GM19035 (cell line): ENCODE measurements around the gene FAF2.
"Not testable (repeated sequence)": the region's sequence is repeated elsewhere in the genome, so short reads cannot be mapped to it uniquely, and the experiment has no call there.

ENCODE experiments used
- ATAC-seq: cut with Tn5 transposase; IDR thresholded peaks from one replicate; pipeline ENCODE4 v1.9.1; 2021; ENCODE audit not compliant: unreplicated experiment

Gene FAF2

DNA sequence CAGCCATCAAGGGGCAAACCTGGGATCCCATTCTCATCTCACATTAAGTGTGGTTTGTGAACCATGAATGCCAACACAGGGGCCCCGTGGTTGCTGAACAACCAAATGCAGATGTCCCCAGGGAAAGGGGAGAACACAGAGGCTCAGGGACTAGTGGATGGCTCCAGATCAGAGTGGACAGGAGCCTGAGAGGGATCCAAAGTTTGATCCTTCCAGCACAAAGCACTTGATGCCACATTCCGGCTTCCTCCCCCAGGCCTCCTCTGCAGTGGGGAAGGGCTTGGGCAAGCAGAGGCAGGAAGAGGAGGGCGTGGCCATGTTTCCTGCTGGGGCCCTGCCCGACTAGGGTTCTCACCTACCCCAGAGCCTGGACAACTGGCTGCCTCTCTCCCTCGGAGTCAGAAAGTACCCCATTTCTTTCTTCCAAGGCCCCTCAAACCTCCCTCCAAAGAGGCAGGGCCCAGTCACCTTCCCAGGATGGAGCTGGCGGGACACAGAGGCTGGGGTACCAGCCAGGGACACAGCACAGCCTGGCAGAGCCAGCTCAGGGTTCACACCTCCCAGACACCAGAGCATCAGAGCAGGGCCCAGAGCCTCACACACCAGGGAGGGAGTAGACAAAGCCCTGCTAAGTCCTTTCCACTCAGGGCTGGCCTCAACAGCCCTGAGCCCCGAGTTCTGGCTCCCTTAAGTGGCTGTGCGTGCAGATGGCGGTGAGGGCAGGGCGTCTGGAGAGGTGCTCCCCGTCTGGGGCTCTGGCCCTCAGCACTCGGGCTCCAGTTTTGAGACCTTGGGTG is 93.4 kb downstream of the FAF2 start:
- no peak for ATAC-seq

DNA sequence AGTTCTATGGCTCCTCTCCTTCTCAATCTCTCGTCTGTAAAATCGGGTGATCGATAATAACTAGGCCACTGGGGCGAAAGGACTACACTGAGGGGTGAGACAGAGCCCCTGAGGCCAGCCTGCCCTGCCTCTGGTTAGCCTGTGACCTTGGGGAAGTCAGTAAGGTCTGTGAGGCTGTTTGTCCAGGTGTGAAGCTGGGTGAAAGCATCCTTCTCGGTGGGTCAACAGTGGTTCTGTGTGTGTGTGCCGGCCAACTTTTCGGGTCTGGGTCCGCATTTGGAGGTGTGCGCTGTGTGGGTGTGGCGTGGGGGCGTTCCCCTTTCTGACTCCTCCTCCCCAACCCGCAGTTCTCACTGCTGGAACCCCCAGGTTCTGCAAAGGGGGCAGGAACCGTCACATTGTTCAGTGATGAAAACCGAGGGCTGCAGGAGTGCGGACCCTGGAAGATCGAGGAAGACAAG is 94.0 kb downstream of the FAF2 start:
- no peak for ATAC-seq

DNA sequence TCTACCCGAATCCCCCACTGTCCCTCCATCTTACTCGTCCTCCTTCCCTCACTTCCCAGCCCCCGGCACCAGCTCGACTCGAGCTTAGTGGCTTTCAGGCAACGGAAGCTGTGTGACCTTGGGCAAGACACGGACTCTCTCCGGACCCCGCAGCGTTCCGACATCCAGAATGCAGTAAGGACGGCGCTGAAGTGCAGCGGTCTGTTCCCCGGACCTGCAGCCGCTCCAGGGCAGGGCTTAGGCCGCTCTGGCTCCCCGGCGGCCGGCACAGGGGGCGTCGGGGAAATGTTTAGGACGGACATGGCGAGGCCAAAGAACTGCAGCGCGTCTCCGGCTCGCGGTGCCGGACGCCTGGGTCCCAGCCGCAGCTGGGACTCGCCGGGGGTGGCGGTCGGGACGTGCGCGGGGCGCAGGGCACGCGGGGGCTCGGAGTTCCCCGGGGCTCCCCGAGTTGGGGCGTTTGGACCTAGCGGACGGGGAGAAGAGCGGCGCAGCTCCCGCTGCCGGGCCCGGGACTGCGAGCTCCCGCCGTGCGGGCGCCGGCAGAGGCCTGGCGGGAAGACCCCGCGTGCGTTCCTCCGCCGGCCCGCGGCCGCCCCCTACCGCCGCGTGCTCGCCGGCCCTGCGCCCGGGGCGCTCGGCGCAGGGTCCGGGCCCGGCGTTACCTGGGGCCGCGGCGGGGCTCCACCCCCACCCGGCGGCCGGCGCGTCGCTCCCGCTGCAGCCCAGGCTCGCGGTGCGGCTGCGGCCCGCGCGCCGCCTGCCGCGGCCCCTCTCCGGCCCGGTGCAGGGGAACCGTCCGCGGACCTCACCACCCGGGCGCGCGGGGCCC is 94.6 kb downstream of the FAF2 start:
- ATAC-seq = peak; percentile 43

DNA sequence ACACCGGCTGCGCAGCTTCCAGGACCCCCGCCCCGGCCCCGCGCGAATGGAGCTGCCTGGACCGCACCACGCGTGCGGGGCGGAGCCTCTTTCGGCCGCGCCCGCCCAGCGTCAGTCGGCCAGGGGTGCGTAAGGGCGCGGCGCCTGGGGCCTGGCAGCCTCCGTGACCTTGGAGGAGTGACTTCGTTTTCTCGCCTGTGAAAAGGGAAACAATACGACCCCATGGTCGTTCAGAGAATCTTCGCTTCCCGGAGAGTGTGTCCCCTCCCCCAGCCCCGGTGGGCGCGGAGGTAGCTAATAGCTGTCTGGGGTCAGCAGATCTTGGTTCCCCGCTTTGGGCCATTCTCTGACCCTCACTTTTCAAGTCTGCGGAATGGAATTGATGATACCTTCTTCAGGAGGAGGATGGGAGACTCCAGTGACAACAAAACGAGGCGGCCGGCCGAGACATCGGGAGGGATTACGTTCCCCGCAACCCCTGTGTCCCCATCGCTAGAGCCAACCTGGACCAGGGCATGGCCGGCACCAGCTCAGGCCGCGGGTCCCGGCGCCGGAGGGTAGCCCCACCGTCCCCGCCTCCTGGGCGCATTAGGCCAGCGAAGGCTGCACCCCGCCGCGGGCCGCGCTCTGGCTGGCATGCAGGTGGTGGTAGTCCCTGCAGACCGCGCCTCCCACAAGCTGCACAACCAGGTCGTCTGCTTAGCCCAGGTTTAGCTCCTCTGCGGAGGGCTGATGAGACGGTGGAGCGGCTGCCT is 95.4 kb downstream of the FAF2 start:
- peak; percentile 75 for ATAC-seq

DNA sequence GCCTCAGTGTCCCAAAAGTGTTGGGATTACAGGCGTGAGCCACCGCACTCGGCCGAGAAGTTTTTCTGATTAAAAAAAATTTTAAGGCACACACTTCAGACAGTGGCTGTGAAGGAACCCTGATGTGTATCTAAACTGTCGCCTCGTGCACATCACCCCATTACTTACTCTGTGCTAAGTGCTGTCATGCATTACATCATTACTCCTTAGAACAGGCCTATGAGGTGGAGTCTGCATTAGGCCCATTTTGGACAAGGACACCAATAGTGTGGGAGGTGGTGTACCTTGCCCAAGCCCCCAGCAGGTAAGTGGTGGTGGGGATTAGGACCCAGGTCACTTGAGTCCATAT is 97.2 kb downstream of the FAF2 start:
- no peak for ATAC-seq

DNA sequence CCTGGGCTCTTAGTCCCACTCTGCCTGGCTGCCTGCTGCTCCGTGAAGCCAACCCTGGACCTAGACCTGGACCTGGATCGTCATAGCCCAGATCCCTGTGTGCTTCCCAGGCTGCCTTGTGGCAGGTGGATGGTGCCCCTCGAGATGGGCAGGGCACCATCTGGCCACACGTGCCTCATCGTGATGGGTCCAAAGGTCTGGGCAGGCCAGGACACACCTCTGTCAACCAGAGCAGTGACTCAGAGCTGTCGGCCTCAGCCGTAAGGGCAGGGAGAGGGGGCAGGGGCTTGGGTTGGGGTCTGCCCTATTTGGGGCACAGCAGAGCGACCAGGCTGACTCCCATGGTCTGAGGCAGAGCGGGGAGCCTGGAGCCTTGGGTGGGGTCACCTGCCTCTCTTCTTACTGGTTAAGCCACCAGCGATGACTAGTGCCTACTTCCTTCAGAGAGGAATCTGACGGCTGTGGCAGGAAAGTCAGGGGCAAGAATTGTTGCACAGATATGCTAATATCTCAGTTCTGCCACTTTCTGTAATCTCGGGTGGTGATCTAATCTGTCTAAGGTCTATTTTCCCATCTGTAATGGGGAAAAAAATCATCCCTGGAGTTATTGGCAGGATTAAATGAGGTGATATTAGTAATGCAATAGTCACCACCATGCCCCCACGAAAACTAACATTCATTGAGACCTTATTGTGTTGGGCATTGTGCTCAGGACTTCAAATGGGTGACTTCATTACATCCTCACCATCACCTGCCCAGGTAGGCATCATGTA is 97.7 kb downstream of the FAF2 start:
- no peak for ATAC-seq

DNA sequence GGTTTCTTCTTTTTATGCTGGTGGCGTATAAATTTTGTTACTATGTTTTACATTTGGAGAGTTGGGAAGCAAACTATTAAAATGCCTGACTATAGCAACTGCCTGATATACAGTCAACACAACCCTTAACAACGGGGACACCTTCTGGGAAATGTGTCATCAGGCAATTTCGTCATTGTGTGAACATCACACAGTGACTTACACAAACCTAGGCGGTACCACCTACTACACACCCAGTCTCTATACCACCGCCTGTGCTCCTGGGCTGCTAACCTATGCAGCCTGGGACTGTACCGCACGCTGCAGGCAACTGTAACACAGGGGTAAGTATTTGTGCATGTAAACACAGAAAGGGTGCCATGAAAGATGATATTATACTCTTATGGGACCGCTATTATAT is 99.6 kb downstream of the FAF2 start:
- no peak for ATAC-seq

DNA sequence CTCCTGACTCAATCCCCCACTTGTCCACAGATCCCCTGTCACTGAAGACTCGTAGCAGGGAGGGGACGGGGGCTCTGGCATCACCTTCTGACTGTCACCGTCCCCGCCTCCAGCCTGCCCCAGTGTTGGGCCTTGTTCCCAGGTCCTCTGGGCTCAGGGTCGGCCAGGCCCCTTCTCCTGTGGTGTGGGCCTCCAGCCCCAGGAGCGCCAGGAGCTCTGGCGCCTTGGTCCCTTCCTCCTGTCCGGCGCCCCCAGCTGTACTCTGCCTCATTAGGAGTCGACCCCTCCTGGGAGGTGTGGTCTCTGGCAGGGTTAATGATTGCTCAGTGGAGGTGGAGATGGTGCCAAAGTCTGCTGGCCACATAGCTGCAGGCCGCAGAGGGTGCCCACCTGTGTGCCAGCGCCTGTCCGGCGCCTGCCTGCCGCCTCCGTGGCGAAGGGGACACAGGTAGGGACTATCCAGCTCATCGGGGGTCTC is 100.8 kb downstream of the FAF2 start, which contains the start of gene CDHR2:
CDHR2 (plus strand) TSS at position 376 of the 478 bp plus-strand sequence. CDS start 16,011 bp downstream, outside the sequence.
- no peak for ATAC-seq

DNA sequence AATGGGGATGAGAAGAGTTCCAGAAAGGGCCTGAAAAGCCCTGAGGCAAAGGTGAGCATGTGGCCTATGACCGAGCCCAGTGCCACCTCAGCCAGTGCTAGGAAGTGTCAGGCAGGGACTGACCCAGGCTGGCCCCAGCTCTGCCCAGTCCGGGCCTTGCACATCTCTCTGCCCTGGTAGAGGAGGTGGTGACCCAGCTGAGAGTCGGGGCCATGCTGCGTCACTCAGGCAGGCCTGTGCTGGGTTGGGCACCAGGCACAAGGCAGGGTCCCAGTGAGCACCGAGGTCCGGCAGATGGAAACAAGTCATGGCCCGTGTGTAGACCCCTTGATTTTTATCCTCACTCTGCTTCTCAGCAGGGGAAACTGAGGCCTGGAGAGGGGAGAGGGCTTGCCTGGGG is 101.7 kb downstream of the FAF2 start:
- no peak for ATAC-seq

DNA sequence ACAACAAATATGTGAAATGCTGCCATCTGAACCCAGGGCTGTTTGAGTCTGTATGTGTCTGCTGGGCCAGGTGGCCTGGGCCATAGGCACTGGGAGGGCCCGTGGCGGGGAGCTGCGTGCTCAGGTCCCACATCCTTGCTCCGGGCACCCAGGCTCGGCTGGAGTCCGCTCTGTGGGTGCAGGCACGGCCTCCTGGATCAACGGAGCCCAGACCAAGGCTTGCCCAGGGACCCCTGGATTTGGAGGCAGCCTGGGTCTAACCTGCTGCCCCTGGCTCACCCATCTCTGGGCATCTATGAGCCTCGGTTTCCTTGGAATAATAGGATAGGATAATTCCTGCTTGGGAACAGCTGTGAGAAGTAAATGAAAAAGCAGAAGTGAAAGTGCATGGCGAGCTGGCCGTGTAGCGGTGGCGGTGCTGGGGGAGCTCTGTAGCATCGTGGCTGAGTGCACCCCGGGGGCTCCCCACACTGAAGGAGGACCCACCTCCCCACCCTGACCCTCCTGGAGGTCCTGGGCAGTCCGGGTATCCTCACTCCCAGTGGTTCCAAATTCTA is 102.2 kb downstream of the FAF2 start:
- ATAC-seq = no peak

DNA sequence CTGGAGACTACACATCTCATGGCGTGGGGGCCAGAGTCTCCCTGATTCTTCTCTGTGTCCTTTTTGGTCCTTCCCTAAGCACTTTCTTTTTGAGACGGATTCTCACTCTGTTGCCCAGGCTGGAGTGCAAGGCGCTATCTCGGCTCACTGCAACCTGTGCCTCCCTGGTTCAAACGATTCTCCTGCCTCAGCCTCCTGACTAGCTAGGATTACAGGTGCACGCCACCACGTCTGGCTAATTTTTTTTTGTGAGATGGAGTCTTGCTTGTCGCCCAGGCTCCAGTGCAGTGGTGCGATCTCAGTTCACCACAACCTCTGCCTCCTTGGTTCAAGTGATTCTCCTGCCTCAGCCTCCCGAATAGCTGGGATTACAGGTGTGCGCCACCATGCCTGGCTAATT is 102.8 kb downstream of the FAF2 start:
- ATAC-seq = not testable (repeated sequence)

DNA sequence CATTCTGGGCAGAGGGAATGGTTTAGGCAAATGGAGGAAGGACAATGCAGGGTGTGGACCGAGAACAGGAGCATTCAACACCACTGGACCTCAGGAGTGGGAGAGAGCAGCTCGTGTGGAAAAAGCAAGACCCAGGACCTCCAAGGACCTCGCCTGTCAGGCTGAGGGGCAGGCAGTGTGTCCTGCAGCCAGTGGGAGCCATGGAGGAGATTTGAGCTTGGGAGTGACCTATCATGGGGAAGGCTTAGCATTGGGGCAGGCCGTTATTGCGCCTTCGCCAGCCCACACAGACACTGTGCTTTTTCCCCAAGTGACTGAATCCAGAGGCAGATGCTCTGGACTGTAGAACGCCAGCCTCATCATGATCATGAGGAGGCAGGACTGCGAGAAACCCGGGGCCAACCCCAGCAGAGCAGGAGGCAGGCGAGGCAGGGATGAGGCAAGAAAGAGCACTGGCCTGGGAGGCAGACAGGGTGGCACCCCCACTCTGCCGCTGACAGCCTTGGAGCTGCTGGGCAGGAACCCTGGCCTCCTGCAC is 104.2 kb downstream of the FAF2 start:
- ATAC-seq = no peak

DNA sequence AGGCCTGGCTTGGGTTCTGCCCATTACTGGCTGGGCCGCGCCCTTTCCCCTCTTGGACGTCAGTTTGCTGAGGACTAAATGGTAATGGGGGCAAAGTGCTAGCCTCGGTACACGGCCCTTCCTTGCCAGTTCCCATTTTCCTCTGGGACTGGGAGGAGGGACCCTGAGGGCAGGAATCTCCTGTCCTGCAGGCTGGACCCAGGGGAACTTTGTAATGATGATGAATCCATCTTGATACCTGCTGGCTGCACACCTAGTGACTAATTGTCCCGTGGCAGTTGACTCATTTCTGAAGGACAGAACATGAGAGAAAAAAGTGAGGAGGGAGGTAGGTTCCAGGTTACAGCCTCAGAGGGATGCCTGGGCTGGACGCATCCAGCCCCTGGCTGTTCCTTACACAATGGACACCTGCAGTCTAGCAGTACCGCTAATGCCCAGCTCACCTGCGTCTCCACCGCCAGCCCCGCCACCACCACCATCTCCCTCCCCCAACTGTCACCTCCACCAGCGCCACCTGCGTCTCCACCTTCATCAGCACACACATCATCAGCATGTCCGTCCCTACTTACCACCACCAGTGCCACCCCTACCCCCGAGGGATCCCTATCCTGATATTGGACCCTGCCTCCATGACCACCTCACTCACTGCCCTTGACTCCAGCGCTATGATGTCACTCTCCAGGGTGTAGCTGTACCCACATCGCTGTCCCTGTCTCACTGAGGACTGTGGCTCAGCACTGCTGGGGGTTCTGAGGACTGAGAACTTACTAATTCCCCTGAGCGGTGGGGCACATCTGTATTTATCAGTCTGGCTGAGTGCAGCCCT is 105.3 kb downstream of the FAF2 start:
- ATAC-seq = no peak

DNA sequence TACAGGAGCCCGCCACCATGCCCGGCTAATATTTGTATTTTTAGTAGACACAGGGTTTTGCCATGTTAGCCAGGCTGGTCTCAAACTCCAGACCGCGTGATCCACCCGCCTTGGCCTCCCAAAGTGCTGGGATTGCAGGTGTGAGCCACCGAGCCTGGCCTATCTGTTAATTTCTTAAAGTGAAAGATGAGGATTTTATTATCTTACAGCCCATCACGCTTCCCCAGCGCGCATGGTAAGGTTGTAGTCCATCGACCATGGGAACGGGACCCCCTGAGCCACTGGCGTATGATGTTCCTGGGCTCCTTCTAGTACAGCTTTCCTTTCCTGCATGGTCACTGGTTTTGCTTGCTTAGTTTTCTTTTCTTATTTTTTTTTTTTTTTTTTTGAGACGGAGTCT is 109.7 kb downstream of the FAF2 start:
- no peak for ATAC-seq
